Neural crest cell (in vitro differentiated cells): ENCODE data around the gene AFAP1L1. TPM values are rescaled to one million over a fixed set of nuclear protein-coding genes. Genes with fewer than 3 reads are reported as not detected.

Source experiments
- DNase-seq: peaks from one replicate; pipeline ENCODE4 v3.0.0; 2021; ENCODE audit warnings: low read depth, mixed read lengths, low spot score
- H3K27ac Mint-ChIP-seq: one replicate; pipeline ENCODE4 v1.8.0; 2021; ENCODE audit warnings: mild to moderate bottlenecking, mixed read lengths; ENCODE audit not compliant: unreplicated experiment
- H3K27me3 Mint-ChIP-seq: 2 replicates; pipeline ENCODE4 v1.8.0; 2021; ENCODE audit warnings: low read depth, mild to moderate bottlenecking, mixed read lengths
- H3K36me3 Mint-ChIP-seq: 2 replicates; pipeline ENCODE4 v1.8.0; 2021; ENCODE audit warnings: low read depth, mild to moderate bottlenecking, mixed read lengths
- H3K4me1 Mint-ChIP-seq: 2 replicates; pipeline ENCODE4 v1.8.0; 2021; ENCODE audit warnings: mixed read lengths
- H3K4me3 Mint-ChIP-seq: one replicate; pipeline ENCODE4 v1.8.0; 2021; ENCODE audit warnings: mild to moderate bottlenecking, mixed read lengths
- H3K9me3 Mint-ChIP-seq: 2 replicates; pipeline ENCODE4 v1.8.0; 2021; ENCODE audit warnings: mixed read lengths
- CTCF ChIP-seq: fragments of 200-600 bp; sonication (generic); conservative IDR thresholded peaks from 2 replicates; pipeline ENCODE4 v1.5.0; 2021; ENCODE audit warnings: antibody characterized with exemption, mild to moderate bottlenecking
- total RNA-seq: library from RNA; stranded (reverse); gene quantifications from 2 replicates; pipeline ENCODE4 v1.2.1, GENCODE V29; 2021

Gene AFAP1L1
- total RNA-seq, 1 donor from 2014 or later: 11.6 TPM

- Mint-ChIP-seq H3K27ac (no peak overlapping the region), H3K36me3 (peaks cover 6% of the 10 kb centered on the region), H3K9me3 (no peaks in the 10 kb centered on the region), H3K4me1 (peaks cover 12% of the 10 kb centered on the region), H3K27me3 (peaks cover 57% of the 10 kb centered on the region), H3K4me3 (no peak overlapping the region)
- no peak for DNase-seq
- TF ChIP-seq CTCF: no peak
Observed at GRCh38 chr5:149274939-149275338, 3.3 kb downstream of the AFAP1L1 start.

GRCh38 chr5:149277801-149278200 is 6.1 kb downstream of the AFAP1L1 start:
- no peak overlapping the region for H3K27ac Mint-ChIP-seq
- no peak for DNase-seq
- no peak overlapping the region for H3K4me3 Mint-ChIP-seq
- H3K9me3 Mint-ChIP-seq: no peaks in the 10 kb centered on the region
- H3K36me3 Mint-ChIP-seq: peaks cover 6% of the 10 kb centered on the region
- TF ChIP-seq CTCF: no peak
- H3K27me3 Mint-ChIP-seq: peaks cover 32% of the 10 kb centered on the region
- H3K4me1 Mint-ChIP-seq: no peaks in the 10 kb centered on the region

- TF ChIP-seq CTCF: no peak
- H3K4me3 Mint-ChIP-seq: no peak overlapping the region
- H3K27me3 Mint-ChIP-seq: peaks cover 24% of the 10 kb centered on the region
- H3K9me3 Mint-ChIP-seq: no peaks in the 10 kb centered on the region
- no peak overlapping the region for H3K27ac Mint-ChIP-seq
- peaks cover 6% of the 10 kb centered on the region for H3K36me3 Mint-ChIP-seq
- DNase-seq: no peak
- H3K4me1 Mint-ChIP-seq: no peaks in the 10 kb centered on the region
Observed at GRCh38 chr5:149278451-149279210, 7.0 kb downstream of the AFAP1L1 start.

- Mint-ChIP-seq H3K27me3 (peaks cover 19% of the 10 kb centered on the region), H3K9me3 (no peaks in the 10 kb centered on the region), H3K4me1 (no peaks in the 10 kb centered on the region), H3K27ac (no peak overlapping the region), H3K36me3 (peaks cover 6% of the 10 kb centered on the region), H3K4me3 (no peak overlapping the region)
- no peak for DNase-seq
- TF ChIP-seq CTCF: no peak
Observed at GRCh38 chr5:149279661-149280060, 8.0 kb downstream of the AFAP1L1 start.

- Mint-ChIP-seq H3K9me3 (no peaks in the 10 kb centered on the region), H3K27me3 (peaks cover 19% of the 10 kb centered on the region)
Observed at GRCh38 chr5:149280124-149280523, 8.5 kb downstream of the AFAP1L1 start.

More at GRCh38 chr5:149280124-149280523, 8.5 kb downstream of the AFAP1L1 start:
- no peak for TF ChIP-seq CTCF
- H3K27ac Mint-ChIP-seq: no peak overlapping the region
- H3K36me3 Mint-ChIP-seq: peaks cover 6% of the 10 kb centered on the region
- H3K4me1 Mint-ChIP-seq: no peaks in the 10 kb centered on the region
- DNase-seq: no peak
- H3K4me3 Mint-ChIP-seq: no peak overlapping the region
